Head of caudate nucleus (tissue), 42 donors: ENCODE results near the gene THSD4.

Experiments used
- DNase-seq, 42 donors: peaks; one replicate each; pipeline versions ENCODE4 v3.0.0 to v3.0.0-alpha.2; 2020 to 2021; ENCODE audit warnings: mixed read lengths in 7 of 42
- intact Hi-C: fragments of 100-400 bp; cut with DNase I; formaldehyde crosslinking; loops from one replicate; pipeline ENCODE4 v1.15.0; 2022

The THSD4 gene

GRCh38 chr15:71756599-71757352 lies 641.5 kb downstream of the THSD4 start:
- no peak for DNase-seq
- intact Hi-C loops: no loop called here

GRCh38 chr15:71757741-71758530 lies 642.7 kb downstream of the THSD4 start:
- intact Hi-C loops: no loop called here
- no peak for DNase-seq

- intact Hi-C loops: no loop called here
- DNase-seq: no peak
Measured at GRCh38 chr15:71758711-71759110, 643.4 kb downstream of the THSD4 start.

DNA sequence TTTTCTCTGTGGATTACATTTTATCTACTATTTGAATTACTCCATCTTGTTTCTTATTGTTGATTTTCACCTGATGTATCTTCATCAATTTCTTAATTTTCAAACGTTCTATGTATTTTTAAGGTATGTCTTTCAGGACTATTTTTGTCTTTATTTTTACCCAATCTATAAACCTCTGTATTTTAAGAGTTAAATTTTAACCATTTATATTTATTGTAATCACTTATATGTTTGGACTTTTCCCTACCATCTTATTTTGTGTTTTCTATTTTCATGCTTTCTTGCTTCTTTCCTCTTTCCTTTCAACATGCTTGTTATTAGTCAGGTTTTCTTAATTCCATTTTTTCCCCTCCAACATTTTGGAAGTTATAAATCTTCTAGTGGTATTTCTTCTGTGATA lies 645.6 kb downstream of the THSD4 start:
- no peak for DNase-seq
- intact Hi-C loops: no loop called here

DNA sequence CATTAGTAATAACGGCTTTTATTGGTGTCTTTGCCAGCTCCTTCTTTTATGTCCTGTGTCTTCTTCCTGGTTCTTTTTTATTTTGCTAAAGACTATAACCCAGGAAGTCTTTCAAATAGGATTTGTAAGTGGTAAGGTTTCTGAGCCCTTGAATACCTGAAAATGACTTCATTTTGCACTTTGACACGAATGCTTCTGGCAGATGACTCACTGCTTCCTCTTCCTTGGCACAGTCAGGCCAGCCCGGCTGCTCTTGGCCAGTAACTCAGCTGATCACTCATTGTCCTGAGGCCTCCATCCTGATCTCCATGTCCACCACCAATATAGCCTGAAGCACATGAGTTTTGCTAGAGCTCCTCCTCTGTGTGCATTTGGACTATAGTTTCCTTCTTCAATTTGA lies 646.4 kb downstream of the THSD4 start:
- DNase-seq: no peak
- intact Hi-C loops: no loop called here

DNA sequence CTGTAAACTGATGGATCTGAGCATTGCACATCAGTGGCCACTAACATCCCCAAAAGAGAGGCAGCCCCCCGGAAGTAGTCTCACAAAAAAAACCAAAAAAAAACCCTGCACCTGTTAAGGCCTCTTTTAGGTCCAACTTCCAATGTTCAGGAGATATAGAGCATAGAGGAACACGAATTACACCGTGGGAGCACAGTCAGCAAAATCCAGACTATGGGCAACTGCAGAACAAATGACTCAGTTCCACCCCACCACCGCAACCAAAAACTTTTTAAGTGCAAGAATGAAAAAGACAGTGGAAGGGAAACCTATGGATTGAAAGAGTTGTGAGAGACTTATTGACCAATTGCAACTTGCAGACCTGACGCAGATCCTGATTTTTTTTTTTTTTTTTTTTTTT lies 652.9 kb downstream of the THSD4 start:
- intact Hi-C loops: no loop called here

DNA sequence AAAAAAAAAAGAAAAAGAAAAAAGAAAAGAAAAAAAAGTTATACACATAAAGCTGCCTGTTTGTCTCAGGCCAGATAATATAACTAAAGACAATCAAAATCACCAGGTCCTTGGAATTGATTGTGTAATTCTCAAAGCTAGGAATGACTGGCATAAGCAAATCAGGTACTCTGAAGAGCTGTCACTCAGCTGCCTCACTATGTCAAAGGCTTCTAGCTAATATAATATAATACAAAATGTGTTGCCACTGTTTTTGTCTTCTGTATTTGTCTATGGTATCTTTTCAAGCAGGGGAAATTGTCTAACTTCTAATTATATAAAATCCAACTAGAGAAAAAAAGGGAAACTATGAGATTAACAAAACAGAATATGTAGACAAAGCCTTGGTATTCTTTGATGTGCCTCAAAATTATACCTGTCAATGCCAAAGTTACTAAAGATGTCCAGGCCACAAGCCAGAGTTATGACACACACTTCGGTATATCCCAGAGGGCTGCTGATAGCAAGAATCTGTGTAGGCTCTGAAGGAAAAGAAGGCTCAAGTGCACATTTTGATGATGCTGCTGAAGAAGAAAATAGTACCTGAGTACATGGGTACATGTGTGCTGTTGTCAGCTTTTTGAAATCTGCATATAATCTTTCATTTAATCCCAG lies 658.1 kb downstream of the THSD4 start:
- DNase-seq: peak in 1 of 42 donors; percentile 7
- intact Hi-C loops: no loop called here

More for the DNA sequence above, 652.9 kb downstream of the THSD4 start:
- DNase-seq: no peak

GRCh38 chr15:71775856-71776255 lies 660.6 kb downstream of the THSD4 start:
- intact Hi-C loops: no loop called here
- no peak for DNase-seq

DNA sequence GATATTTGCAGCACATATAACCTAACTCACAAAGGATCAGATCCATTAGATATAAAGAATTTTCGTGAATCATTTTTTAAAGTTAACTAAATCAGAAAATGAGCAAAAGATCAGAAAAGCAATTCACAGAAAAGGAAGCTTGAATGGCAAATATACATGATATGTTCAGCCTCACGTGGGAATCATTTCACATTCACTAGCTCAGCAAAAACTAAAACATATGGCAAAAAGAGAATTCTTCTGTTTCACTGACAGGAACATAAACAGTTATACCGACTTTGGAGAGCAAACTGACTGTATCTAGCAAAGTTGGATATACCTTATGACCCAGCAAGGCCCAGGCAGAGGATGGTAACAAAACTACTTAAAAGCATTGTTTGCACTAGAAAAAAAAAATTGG lies 661.0 kb downstream of the THSD4 start:
- intact Hi-C loops: no loop called here
- peak in 1 of 42 donors; percentile 19 for DNase-seq

DNA sequence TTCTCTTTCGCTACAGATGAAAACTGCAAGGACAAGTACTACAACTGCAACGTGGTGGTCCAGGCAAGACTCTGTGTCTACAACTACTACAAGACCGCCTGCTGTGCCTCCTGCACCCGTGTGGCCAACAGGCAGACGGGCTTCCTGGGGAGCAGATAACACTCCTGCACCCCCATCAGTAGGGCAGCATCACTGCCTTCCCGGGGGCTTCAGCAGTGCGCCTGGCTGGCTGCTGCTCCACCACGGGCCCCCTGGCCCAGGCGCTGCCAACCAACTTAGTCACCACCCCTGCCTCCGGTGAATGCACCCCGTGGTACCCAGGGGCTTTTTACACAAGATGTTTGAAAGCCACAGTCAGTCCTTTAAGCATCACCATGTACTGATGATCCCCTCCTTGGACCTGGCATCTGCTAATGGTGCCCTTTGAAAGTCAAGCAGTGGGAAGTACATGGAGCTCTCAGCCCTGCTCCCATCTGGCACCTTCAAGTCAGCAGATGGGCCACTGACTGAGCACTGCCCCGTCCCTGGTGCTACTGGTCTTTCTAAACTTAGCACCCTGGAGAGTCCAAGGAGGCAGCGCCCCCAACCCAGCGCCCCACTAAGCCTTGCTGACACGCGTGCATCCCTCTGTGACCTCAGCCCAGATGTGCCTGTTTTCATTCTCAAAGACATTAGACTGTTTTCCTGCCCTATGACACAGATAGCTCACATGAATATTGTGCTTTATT lies 662.1 kb downstream of the THSD4 start:
- intact Hi-C loops: no loop called here
- peak in 1 of 42 donors; percentile 29 for DNase-seq

DNA sequence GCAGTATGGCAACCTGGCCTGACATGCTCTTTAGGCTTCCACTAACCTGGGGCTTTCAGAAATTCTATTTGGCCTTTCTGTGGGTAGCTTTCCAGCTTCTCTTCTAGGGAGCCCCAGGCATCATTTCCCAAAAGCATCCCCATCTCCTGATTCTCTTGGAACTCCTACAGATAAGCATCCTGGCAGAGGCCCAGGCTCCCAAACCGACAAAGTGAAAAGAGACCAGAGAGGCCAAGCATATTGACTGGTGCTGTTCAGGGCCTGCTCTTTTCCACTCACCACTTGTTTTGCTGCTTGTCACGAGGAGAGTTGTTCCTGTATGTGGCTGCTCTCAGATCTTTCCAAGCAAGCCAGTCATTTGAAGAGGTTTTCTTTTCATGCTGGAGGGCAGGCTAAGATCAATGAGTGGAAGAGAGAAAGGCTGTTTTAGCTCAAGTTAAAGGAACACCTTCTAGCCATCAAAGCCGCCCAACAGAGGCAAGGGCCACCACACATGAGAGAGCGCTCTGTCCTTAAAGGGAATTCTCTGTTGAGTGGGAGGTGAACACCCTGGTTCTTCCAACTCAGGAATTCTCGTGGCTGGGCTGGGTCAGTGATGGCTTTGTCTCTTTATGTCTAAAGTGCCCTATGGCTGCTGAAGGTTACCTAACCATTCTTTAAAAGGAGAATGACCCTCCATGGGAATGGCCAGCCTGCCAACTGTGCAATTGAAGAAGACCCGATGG lies 664.0 kb downstream of the THSD4 start:
- intact Hi-C loops: no loop called here
- peak in 1 of 42 donors; percentile 25 for DNase-seq

DNA sequence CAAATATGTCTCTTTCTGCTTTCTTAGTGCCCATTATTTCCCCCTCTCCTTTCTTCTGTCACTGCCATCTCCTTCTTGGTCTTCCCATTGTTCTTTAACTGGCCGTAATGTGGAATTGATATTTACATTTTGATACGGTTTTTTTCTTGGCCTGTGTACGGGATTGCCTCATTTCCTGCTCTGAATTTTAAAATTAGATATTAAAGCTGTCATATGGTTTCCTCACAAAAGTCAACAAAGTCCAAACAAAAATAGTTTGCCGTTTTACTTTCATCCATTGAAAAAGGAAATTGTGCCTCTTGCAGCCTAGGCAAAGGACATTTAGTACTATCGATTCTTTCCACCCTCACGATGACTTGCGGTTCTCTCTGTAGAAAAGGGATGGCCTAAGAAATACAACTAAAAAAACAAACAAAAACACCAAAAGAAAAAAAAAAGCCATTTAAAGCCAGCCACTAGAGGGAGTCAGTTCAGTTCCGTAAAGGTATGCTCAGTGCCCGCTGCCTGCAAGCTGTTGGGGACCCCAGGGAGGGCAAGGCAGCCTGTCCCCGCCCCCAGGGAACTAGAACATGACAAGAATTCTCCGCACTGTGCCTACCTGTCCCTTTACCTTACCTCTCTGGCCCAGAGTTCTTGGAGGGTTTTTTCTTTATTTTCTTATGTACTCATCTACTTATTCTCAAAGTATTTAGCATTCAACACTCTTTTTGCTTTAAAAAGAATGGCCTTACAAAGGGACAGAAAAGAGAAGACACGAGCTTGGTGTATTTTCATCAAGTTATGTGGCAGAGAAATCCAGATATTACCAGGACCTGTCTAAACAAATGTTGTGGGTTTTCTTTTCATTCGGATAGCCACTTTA lies 665.1 kb downstream of the THSD4 start:
- intact Hi-C loops: loop anchor here (10.0 kb wide), 1 partner anchor 374 kb away; no protein-coding TSS in a partner anchor
- DNase-seq: peak in 10 of 42 donors; percentile 11 to 55 (median 23)

DNA sequence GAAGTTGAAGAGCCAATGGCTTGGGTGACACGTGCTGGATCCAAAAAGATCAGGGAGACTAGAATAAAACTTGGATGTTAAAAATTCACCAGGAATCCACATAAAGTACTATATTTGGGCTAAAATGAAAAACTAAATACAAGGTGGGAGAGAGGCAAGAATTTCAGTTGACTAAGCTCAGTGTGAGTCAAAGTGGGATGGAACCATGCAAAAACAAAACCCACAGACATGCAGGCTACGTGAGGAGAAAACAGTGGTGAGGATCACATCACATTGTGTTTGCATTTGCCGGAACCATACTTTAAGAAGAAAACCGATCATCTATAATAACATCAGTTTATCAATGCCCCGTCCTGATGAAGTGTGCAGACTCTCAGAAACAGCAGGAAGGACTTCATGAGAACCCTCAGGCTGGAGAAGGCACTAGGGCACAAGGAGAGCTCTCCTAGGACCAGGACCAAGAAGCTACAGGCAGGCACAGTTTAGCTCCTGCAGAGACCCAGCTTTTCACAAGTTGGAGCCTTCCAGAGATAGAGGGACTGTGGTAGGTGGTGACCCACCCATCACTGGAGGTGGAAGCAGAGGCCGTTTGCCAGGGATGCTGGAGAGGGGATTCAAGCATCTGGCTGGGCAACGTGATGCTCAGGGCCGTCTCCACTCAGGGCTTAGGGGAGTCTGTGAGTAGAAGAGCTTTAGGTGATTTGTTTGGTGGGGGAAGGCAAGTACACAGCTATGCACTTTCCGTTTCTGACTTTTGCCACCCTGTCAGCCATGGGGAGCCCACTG lies 666.1 kb downstream of the THSD4 start:
- peak in 1 of 42 donors; percentile 28 for DNase-seq
- intact Hi-C loops: loop anchor here (10.0 kb wide), 1 partner anchor 373 kb away; no protein-coding TSS in a partner anchor

- peak in 1 of 42 donors; percentile 22 for DNase-seq
- intact Hi-C loops: loop anchor here (10.0 kb wide), 1 partner anchor 373 kb away; no protein-coding TSS in a partner anchor
Measured at GRCh38 chr15:71781965-71782265, 666.6 kb downstream of the THSD4 start.

DNA sequence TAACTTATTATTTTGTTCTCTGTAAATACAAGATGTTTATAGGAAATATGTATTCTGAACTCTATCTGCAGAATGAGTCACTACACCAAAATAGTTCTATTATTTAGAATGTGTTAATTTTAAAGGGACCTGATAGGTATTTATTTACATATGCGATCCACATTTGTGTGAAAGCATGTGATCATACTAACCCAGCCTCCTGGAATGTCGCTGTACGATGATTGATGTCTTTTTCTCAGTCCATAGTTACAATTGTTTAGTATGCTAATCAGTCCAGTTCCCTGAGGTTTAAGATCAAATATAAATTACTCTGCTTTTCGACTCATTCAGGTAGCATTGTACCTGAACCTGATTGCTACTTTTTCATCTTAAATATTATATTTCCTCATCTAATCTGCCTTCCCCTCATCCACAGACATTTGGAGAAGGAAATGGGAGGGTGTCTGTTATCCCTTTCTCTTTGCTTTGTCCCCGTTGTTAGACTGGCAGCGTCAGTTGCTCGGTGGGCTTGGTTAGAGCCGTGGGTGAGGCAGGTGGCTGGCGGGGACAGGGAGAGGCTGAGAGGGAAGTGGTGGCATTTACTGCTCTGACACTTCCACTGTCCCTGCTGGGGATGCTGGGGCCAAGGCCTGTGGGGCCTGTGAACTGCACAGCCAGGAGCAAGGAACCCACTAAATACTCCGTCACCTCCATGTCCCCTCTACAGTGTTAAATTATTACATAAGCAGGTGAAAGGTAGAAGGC lies 667.3 kb downstream of the THSD4 start:
- intact Hi-C loops: loop anchor here (10.0 kb wide), 1 partner anchor 372 kb away; no protein-coding TSS in a partner anchor
- DNase-seq: peak in 1 of 42 donors; percentile 22

GRCh38 chr15:71784719-71785118 lies 669.4 kb downstream of the THSD4 start:
- peak in 2 of 42 donors; percentile 31 to 42 for DNase-seq
- intact Hi-C loops: loop anchor here (10.0 kb wide), 1 partner anchor 370 kb away; no protein-coding TSS in a partner anchor
